Astrocyte (in vitro differentiated cells and primary cell): ENCODE data around the gene NUDT14. TPM values are rescaled to one million over a fixed set of nuclear protein-coding genes. Genes with fewer than 3 reads are reported as not detected.

ENCODE experiments used
- DNase-seq: peaks from one replicate; pipeline ENCODE4 v3.0.0-alpha.2; 2010; ENCODE audit warnings: low read depth
- FAIRE-seq: peaks from 2 replicates; lab custom pipeline; 2011; peaks lifted over from hg19 to GRCh38; lab: Jason Lieb, UNC
- H2AFZ ChIP-seq: 2 replicates; pipeline ENCODE4 v1.6.0; 2012; ENCODE audit warnings: low read depth, low read length, inconsistent platforms
- H3K27ac ChIP-seq: 2 replicates; pipeline ENCODE4 v1.5.1; 2011; ENCODE audit warnings: low read depth, low read length, inconsistent platforms
- H3K27me3 ChIP-seq: 2 replicates; pipeline ENCODE4 v1.6.0; 2011; ENCODE audit warnings: low read length, inconsistent platforms; ENCODE audit not compliant: insufficient read depth
- H3K36me3 ChIP-seq: 2 replicates; pipeline ENCODE4 v1.5.1; 2011; ENCODE audit warnings: low read length, inconsistent platforms; ENCODE audit not compliant: insufficient read depth
- H3K4me1 ChIP-seq: 2 replicates; pipeline ENCODE4 v1.5.1; 2011; ENCODE audit warnings: low read length, inconsistent platforms; ENCODE audit not compliant: insufficient read depth
- H3K4me2 ChIP-seq: 2 replicates; pipeline ENCODE4 v1.6.0; 2012; ENCODE audit warnings: low read length, inconsistent platforms
- H3K4me3 ChIP-seq: 2 replicates; pipeline ENCODE4 v1.5.1; 2011; ENCODE audit warnings: low read depth, mild to moderate bottlenecking, low read length, inconsistent platforms; ENCODE audit not compliant: insufficient read depth
- H3K79me2 ChIP-seq: 2 replicates; pipeline ENCODE4 v1.6.0; 2012; ENCODE audit warnings: mild to moderate bottlenecking, low read length, inconsistent platforms; ENCODE audit not compliant: insufficient read depth
- H3K9ac ChIP-seq: 2 replicates; pipeline ENCODE4 v1.6.0; 2012; ENCODE audit warnings: mild to moderate bottlenecking, low read length, inconsistent platforms
- H3K9me3 ChIP-seq: 2 replicates; pipeline ENCODE4 v1.5.1; 2012; ENCODE audit warnings: low read depth, mild to moderate bottlenecking, low read length, inconsistent platforms; ENCODE audit not compliant: insufficient read depth
- H4K20me1 ChIP-seq: 2 replicates; pipeline ENCODE4 v1.6.0; 2012; ENCODE audit warnings: low read length, inconsistent platforms; ENCODE audit not compliant: insufficient read depth
- H3K27ac Mint-ChIP-seq: one replicate; pipeline ENCODE4 v1.8.0; 2021; ENCODE audit warnings: mild to moderate bottlenecking, mixed read lengths; ENCODE audit not compliant: unreplicated experiment
- H3K27me3 Mint-ChIP-seq: one replicate; pipeline ENCODE4 v1.8.0; 2021; ENCODE audit warnings: low read depth, mixed read lengths; ENCODE audit not compliant: unreplicated experiment
- H3K36me3 Mint-ChIP-seq: one replicate; pipeline ENCODE4 v1.8.0; 2021; ENCODE audit warnings: low read depth, mixed read lengths; ENCODE audit not compliant: unreplicated experiment
- H3K4me1 Mint-ChIP-seq: one replicate; pipeline ENCODE4 v1.8.0; 2021; ENCODE audit warnings: low read depth, mixed read lengths; ENCODE audit not compliant: unreplicated experiment
- H3K4me3 Mint-ChIP-seq: one replicate; pipeline ENCODE4 v1.8.0; 2021; ENCODE audit warnings: mild to moderate bottlenecking, moderate library complexity, mixed read lengths; ENCODE audit not compliant: unreplicated experiment
- H3K9me3 Mint-ChIP-seq: one replicate; pipeline ENCODE4 v1.8.0; 2021; ENCODE audit warnings: mild to moderate bottlenecking, mixed read lengths; ENCODE audit not compliant: unreplicated experiment
- CTCF ChIP-seq: IDR thresholded peaks from 2 replicates; pipeline ENCODE4 v1.5.1; 2011; ENCODE audit warnings: low read depth, mild to moderate bottlenecking, inconsistent platforms, low read length, moderate library complexity; ENCODE audit not compliant: insufficient read depth
- EZH2 ChIP-seq: IDR thresholded peaks from 2 replicates; pipeline ENCODE4 v1.6.1; 2012; ENCODE audit warnings: mild to moderate bottlenecking, low read length, inconsistent platforms; ENCODE audit not compliant: insufficient read depth
- total RNA-seq: library from RNA; stranded (reverse); gene quantifications from 2 replicates; pipeline ENCODE4 v1.2.1, GENCODE V29; 2021

NUDT14 gene
- total RNA-seq, 1 donor from 2014 or later = 17.5 TPM

GRCh38 chr14:105148604-105149145 is 32.4 kb downstream of the NUDT14 start:
- Mint-ChIP-seq H3K4me1 (no peaks in the 10 kb centered on the region), H3K27me3 (peaks cover 2% of the 10 kb centered on the region), H3K36me3 (no peaks in the 10 kb centered on the region), H3K27ac (no peak overlapping the region), H3K4me3 (no peak overlapping the region), H3K9me3 (no peaks in the 10 kb centered on the region)
- Histone ChIP-seq H3K79me2 (no peaks in the 10 kb centered on the region), H3K27me3 (no peaks in the 10 kb centered on the region), H3K4me3 (no peak overlapping the region), H4K20me1 (no peaks in the 10 kb centered on the region), H3K4me2 (no peak overlapping the region), H2AFZ (no peak overlapping the region), H3K4me1 (no peaks in the 10 kb centered on the region), H3K27ac (no peak overlapping the region), H3K9ac (no peak overlapping the region), H3K9me3 (no peaks in the 10 kb centered on the region), H3K36me3 (no peaks in the 10 kb centered on the region)
- no peak for FAIRE-seq
- no peak for DNase-seq
- TF ChIP-seq EZH2 (no peak), CTCF (no peak)

GRCh38 chr14:105147671-105148603 is 33.2 kb downstream of the NUDT14 start:
- peaks cover 2% of the 10 kb centered on the region for H3K27me3 Mint-ChIP-seq
- H3K27ac Mint-ChIP-seq = no peak overlapping the region
- H3K4me3 Mint-ChIP-seq = no peak overlapping the region
- DNase-seq (no peak), FAIRE-seq (no peak)
- H2AFZ ChIP-seq = no peak overlapping the region
- no peaks in the 10 kb centered on the region for H4K20me1 ChIP-seq
- no peaks in the 10 kb centered on the region for H3K27me3 ChIP-seq
- no peaks in the 10 kb centered on the region for H3K4me1 ChIP-seq
- no peaks in the 10 kb centered on the region for H3K79me2 ChIP-seq
- no peak overlapping the region for H3K4me3 ChIP-seq
- no peaks in the 10 kb centered on the region for H3K9me3 Mint-ChIP-seq
- no peak overlapping the region for H3K27ac ChIP-seq
- H3K9me3 ChIP-seq = no peaks in the 10 kb centered on the region
- no peak overlapping the region for H3K4me2 ChIP-seq
- TF ChIP-seq EZH2 (no peak), CTCF (no peak)
- no peak overlapping the region for H3K9ac ChIP-seq
- H3K36me3 ChIP-seq = no peaks in the 10 kb centered on the region
- H3K36me3 Mint-ChIP-seq = no peaks in the 10 kb centered on the region
- H3K4me1 Mint-ChIP-seq = no peaks in the 10 kb centered on the region
